Thyroid gland (tissue), 4 donors: Measurements from ENCODE around the gene PDGFC. TPM values are rescaled to one million over a fixed set of nuclear protein-coding genes. Genes with fewer than 3 reads are reported as not detected.
A peak's percentile ranks its signal among the peaks of the same experiment; 100 is the strongest.

Experiments used
- DNase-seq, 2 donors: peaks; one replicate each; pipeline ENCODE4 v3.0.0-alpha.2; 2019
- H3K27ac ChIP-seq, 3 donors: fragments of 200-600 bp; sonication (generic); 1 replicate in 2 of 3; 2 replicates in 1 of 3; pipeline ENCODE4 v1.5.1; 2016 to 2019; ENCODE audit warnings: mild to moderate bottlenecking in 1 of 3, moderate library complexity in 1 of 3
- H3K27me3 ChIP-seq: fragments of 200-600 bp; sonication (generic); one replicate; pipeline ENCODE4 v1.5.1; 2019
- H3K36me3 ChIP-seq, 2 donors: fragments of 200-600 bp; sonication (generic); one replicate each; pipeline ENCODE4 v1.5.1; 2016 to 2019
- H3K4me1 ChIP-seq, 2 donors: fragments of 200-600 bp; sonication (generic); one replicate each; pipeline ENCODE4 v1.5.1; 2017 to 2019
- H3K4me3 ChIP-seq, 3 donors: fragments of 200-600 bp; sonication (generic); replicated peaks in 1 of 3; 1 replicate in 2 of 3; 2 replicates in 1 of 3; pipeline ENCODE4 v1.5.1; 2016; ENCODE audit warnings: mild to moderate bottlenecking in 1 of 3
- H3K9me3 ChIP-seq: fragments of 200-600 bp; sonication (generic); one replicate; pipeline ENCODE4 v1.5.1; 2017
- CTCF ChIP-seq, 6 experiments: fragments of 200-600 bp in 3 of 6; fragments of 450-650 bp in 3 of 6; sonication (generic) in 3 of 6; IDR thresholded peaks; one replicate each; pipeline ENCODE4 v1.5.1; 2016 to 2019; ENCODE audit warnings: antibody characterized with exemption in 6 of 6, mild to moderate bottlenecking in 2 of 6, inconsistent platforms in 1 of 6, moderate library complexity in 1 of 6
- POLR2A ChIP-seq, 2 donors: fragments of 450-650 bp; IDR thresholded peaks; one replicate each; pipeline ENCODE4 v1.6.1; 2017; ENCODE audit warnings: antibody characterized with exemption in 2 of 2, mild to moderate bottlenecking in 2 of 2, moderate library complexity in 1 of 2
- WGBS, 2 donors: methylation state at CpG; one replicate each; pipeline ENCODE4 v1.1.5; 2017; 5-methylcytosine and 5-hydroxymethylcytosine counted together
- intact Hi-C: fragments of 100-400 bp; cut with DNase I; formaldehyde crosslinking; loops from one replicate; pipeline ENCODE4 v1.15.1; 2023
- total RNA-seq, 4 donors: library from RNA; depleted of rRNA; stranded (reverse); fragments of >200 nt; gene quantifications; one replicate each; pipeline ENCODE4 v1.2.3, GENCODE V29; 2016

Gene PDGFC
- total RNA-seq, 4 donors from 2014 or later: 28.9 to 34.6 (median 29.9) TPM

GRCh38 chr4:156983366-156983765 lies 11.8 kb upstream of the PDGFC start:
- DNase-seq: no peak
- Histone ChIP-seq H3K36me3 (no peaks in the 10 kb centered on the region), H3K27ac (no peak overlapping the region), H3K27me3 (no peaks in the 10 kb centered on the region), H3K4me1 (no peaks in the 10 kb centered on the region), H3K4me3 (no peak overlapping the region), H3K9me3 (no peaks in the 10 kb centered on the region)
- intact Hi-C loops: no loop called here
- 70 to 79% methylated on average over 1 of the region's 1 CpG for WGBS, 2 donors
- peak in 1 of 6 experiments; percentile 31 for TF ChIP-seq CTCF (IDR thresholded peaks at IDR 0.05)
- TF ChIP-seq POLR2A (IDR thresholded peaks at IDR 0.05): no peak

GRCh38 chr4:156981262-156981769 lies 9.7 kb upstream of the PDGFC start:
- H3K27ac ChIP-seq: no peak overlapping the region
- intact Hi-C loops: no loop called here
- WGBS, 2 donors: 67 to 76% methylated on average over 3 of the region's 3 CpGs
- TF ChIP-seq CTCF (IDR thresholded peaks at IDR 0.05) (no peak), POLR2A (IDR thresholded peaks at IDR 0.05) (no peak)
- DNase-seq: no peak
- no peaks in the 10 kb centered on the region for H3K36me3 ChIP-seq
- H3K9me3 ChIP-seq: no peaks in the 10 kb centered on the region
- no peaks in the 10 kb centered on the region for H3K4me1 ChIP-seq
- H3K4me3 ChIP-seq: no peak overlapping the region
- H3K27me3 ChIP-seq: no peaks in the 10 kb centered on the region

- H3K27ac ChIP-seq: no peak overlapping the region
- H3K36me3 ChIP-seq: no peaks in the 10 kb centered on the region
- H3K27me3 ChIP-seq: no peaks in the 10 kb centered on the region
- H3K4me3 ChIP-seq: no peak overlapping the region
- DNase-seq: no peak
- 72 to 76% methylated on average over 6 of the region's 6 CpGs for WGBS, 2 donors
- H3K4me1 ChIP-seq: peaks cover 5 to 7% of the 10 kb centered on the region in 2 donors
- intact Hi-C loops: loop anchor here (10.0 kb wide), 1 partner anchor 67 kb away; no protein-coding TSS in a partner anchor
- H3K9me3 ChIP-seq: no peaks in the 10 kb centered on the region
- TF ChIP-seq CTCF (IDR thresholded peaks at IDR 0.05) (no peak), POLR2A (IDR thresholded peaks at IDR 0.05) (no peak)
Measured at GRCh38 chr4:156977435-156978160, 6.0 kb upstream of the PDGFC start.

GRCh38 chr4:156976147-156976546 lies 4.5 kb upstream of the PDGFC start:
- DNase-seq: no peak
- Histone ChIP-seq H3K9me3 (no peaks in the 10 kb centered on the region), H3K4me3 (no peak overlapping the region), H3K36me3 (no peaks in the 10 kb centered on the region), H3K27me3 (no peaks in the 10 kb centered on the region), H3K4me1 (peaks cover 8 to 9% of the 10 kb centered on the region in 2 donors), H3K27ac (no peak overlapping the region)
- TF ChIP-seq CTCF (IDR thresholded peaks at IDR 0.05): no peak
- no peak for TF ChIP-seq POLR2A (IDR thresholded peaks at IDR 0.05)
- intact Hi-C loops: loop anchor here (10.0 kb wide), 1 partner anchor 69 kb away; no protein-coding TSS in a partner anchor
- WGBS, 2 donors: 94 to 97% methylated on average over 2 of the region's 2 CpGs

GRCh38 chr4:156975686-156976085 lies 4.1 kb upstream of the PDGFC start:
- DNase-seq: no peak
- Histone ChIP-seq H3K36me3 (no peaks in the 10 kb centered on the region), H3K4me1 (peaks cover 8 to 9% of the 10 kb centered on the region in 2 donors), H3K9me3 (no peaks in the 10 kb centered on the region), H3K4me3 (no peak overlapping the region), H3K27me3 (no peaks in the 10 kb centered on the region), H3K27ac (no peak overlapping the region)
- no peak for TF ChIP-seq CTCF (IDR thresholded peaks at IDR 0.05)
- no peak for TF ChIP-seq POLR2A (IDR thresholded peaks at IDR 0.05)
- 92 to 97% methylated on average over 2 of the region's 2 CpGs for WGBS, 2 donors
- intact Hi-C loops: loop anchor here (10.0 kb wide), 1 partner anchor 69 kb away; no protein-coding TSS in a partner anchor
